Ascending aorta (tissue), 2 donors: ENCODE data around the gene DCUN1D2. TPM values are rescaled to one million over a fixed set of nuclear protein-coding genes. Genes with fewer than 3 reads are reported as not detected.

ENCODE experiments used
- DNase-seq, 2 donors: peaks; one replicate each; pipeline ENCODE4 v3.0.0-alpha.2; 2019; ENCODE audit warnings: low spot score in 2 of 2
- H3K27ac ChIP-seq, 2 donors: fragments of 200-600 bp; sonication (generic); one replicate each; pipeline ENCODE4 v1.5.1; 2016 to 2017; ENCODE audit warnings: mild to moderate bottlenecking in 1 of 2
- H3K27me3 ChIP-seq: fragments of 200-600 bp; sonication (generic); one replicate; pipeline ENCODE4 v1.5.1; 2017
- H3K36me3 ChIP-seq, 2 donors: fragments of 200-600 bp; sonication (generic); one replicate each; pipeline ENCODE4 v1.5.1; 2016
- H3K4me1 ChIP-seq, 2 donors: fragments of 200-600 bp; sonication (generic); one replicate each; pipeline ENCODE4 v1.5.1; 2016 to 2017; ENCODE audit warnings: mild to moderate bottlenecking in 1 of 2
- H3K4me3 ChIP-seq, 2 donors: fragments of 200-600 bp; sonication (generic); one replicate each; pipeline ENCODE4 v1.5.1; 2016 to 2017; ENCODE audit warnings: mild to moderate bottlenecking in 1 of 2
- H3K9me3 ChIP-seq, 2 donors: fragments of 200-600 bp; sonication (generic); one replicate each; pipeline ENCODE4 v1.5.1; 2016
- intact Hi-C: fragments of 100-400 bp; cut with DNase I; formaldehyde crosslinking; loops from one replicate; pipeline ENCODE4 v1.15.1; 2023
- total RNA-seq: library from RNA; depleted of rRNA; stranded (reverse); fragments of >200 nt; gene quantifications from one replicate; pipeline ENCODE4 v1.1.0, GENCODE V29; 2016
- TF ChIP-seq, protein P1 (sequence below), 3 experiments: fragments of 200-600 bp in 2 of 3; fragments of 450-650 bp in 1 of 3; sonication (generic) in 2 of 3; IDR thresholded peaks; one replicate each; pipeline ENCODE4 v1.5.1; 2016 to 2019; ENCODE audit warnings: antibody characterized with exemption in 3 of 3, mild to moderate bottlenecking in 1 of 3, moderate library complexity in 1 of 3

Gene DCUN1D2
- total RNA-seq, 1 donor from 2014 or later: 5.9 TPM

DNA sequence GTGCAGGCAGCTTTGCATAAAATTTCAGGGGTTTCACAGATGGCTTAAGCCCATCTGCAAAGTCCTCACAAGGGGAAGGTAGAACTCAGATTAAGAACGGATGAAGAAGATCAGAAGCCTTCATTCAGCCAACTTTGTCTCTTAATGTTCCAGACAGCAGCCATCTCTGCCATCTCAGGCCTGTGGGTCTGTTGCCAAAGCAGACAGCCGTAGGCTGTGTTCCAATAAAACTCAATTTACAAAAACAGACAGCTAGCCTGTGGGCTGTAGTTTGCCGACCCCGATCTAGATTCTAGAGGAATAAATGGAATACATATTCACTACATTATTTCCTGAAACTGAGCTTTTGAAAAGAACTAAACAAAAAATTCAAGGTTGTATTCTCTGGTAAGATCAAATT lies 3.8 kb downstream of the DCUN1D2 start:
- no peak for DNase-seq
- no peaks in the 10 kb centered on the region for H3K9me3 ChIP-seq
- intact Hi-C loops: no loop called here
- no peak overlapping the region for H3K4me3 ChIP-seq
- peaks cover 0 to 14% of the 10 kb centered on the region in 2 donors for H3K4me1 ChIP-seq
- H3K27ac ChIP-seq: no peak overlapping the region
- no peaks in the 10 kb centered on the region for H3K27me3 ChIP-seq
- TF ChIP-seq, protein P1, sequence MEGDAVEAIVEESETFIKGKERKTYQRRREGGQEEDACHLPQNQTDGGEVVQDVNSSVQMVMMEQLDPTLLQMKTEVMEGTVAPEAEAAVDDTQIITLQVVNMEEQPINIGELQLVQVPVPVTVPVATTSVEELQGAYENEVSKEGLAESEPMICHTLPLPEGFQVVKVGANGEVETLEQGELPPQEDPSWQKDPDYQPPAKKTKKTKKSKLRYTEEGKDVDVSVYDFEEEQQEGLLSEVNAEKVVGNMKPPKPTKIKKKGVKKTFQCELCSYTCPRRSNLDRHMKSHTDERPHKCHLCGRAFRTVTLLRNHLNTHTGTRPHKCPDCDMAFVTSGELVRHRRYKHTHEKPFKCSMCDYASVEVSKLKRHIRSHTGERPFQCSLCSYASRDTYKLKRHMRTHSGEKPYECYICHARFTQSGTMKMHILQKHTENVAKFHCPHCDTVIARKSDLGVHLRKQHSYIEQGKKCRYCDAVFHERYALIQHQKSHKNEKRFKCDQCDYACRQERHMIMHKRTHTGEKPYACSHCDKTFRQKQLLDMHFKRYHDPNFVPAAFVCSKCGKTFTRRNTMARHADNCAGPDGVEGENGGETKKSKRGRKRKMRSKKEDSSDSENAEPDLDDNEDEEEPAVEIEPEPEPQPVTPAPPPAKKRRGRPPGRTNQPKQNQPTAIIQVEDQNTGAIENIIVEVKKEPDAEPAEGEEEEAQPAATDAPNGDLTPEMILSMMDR (IDR thresholded peaks at IDR 0.05): no peak
- no peaks in the 10 kb centered on the region for H3K36me3 ChIP-seq

DNA sequence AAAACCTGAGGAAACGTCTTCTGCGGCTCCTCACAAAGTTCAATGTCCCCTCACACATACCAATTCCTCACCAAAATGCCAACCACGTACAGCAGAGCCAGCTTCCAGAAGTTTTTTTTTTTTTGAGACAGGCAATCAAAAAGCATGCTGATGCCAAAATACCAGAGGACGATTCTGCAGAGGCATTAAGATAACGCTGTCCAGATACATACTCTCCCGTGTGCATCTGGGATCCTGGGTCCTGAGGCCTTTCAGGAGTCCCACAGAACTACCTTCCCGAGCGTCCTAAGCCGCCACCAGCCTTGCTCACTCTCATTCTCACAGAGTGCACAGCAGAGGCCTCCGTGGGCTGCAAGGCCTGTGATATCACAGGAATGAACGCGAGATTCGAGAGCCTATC lies 5.0 kb downstream of the DCUN1D2 start:
- Histone ChIP-seq H3K4me1 (peaks cover 0 to 14% of the 10 kb centered on the region in 2 donors), H3K9me3 (no peaks in the 10 kb centered on the region), H3K27ac (no peak overlapping the region), H3K27me3 (no peaks in the 10 kb centered on the region), H3K4me3 (no peak overlapping the region), H3K36me3 (no peaks in the 10 kb centered on the region)
- intact Hi-C loops: no loop called here
- TF ChIP-seq, protein P1 (IDR thresholded peaks at IDR 0.05): no peak
- DNase-seq: no peak

DNA sequence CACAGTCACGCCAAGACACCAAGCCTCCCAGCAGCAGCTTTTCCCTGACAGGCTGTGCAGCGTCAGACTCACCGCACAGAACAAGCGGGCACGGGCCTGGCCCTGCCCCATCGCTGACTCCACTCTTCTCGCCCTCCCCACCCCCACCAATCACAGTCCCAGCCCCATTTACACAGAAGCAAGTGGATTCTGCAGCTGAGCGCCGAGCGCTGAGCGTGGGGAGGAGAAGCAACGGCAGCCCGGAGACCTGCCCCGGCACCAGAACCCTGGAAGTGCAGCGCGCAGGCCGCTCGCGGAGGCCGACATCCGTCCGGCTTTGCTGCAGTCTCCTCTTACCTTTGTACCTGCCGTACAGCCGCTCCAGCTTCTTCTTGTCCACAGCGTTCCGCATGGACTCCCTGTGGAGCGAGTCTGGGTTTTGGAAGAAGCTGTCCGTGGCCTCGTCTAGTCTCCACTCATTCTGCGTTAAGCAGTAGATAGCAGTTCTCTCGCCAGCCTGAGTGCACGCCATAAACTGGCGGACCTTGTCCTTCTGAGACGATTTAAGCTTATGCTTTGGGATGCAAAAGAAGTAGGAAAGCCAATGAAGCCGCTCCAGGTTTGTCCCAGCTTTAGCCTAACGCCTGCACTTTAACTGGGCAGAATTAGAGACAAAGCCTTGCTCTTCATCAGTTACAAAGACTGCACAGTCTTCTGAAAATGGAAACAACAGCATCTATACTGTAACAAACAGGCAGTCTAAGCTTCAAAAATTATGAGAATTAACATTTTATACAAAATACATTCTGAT lies 6.8 kb downstream of the DCUN1D2 start:
- Histone ChIP-seq H3K36me3 (peaks cover 0 to 13% of the 10 kb centered on the region in 2 donors), H3K4me1 (no peaks in the 10 kb centered on the region), H3K9me3 (no peaks in the 10 kb centered on the region), H3K27me3 (no peaks in the 10 kb centered on the region), H3K27ac (no peak overlapping the region), H3K4me3 (no peak overlapping the region)
- TF ChIP-seq, protein P1 (IDR thresholded peaks at IDR 0.05): no peak
- DNase-seq: no peak
- intact Hi-C loops: no loop called here

DNA sequence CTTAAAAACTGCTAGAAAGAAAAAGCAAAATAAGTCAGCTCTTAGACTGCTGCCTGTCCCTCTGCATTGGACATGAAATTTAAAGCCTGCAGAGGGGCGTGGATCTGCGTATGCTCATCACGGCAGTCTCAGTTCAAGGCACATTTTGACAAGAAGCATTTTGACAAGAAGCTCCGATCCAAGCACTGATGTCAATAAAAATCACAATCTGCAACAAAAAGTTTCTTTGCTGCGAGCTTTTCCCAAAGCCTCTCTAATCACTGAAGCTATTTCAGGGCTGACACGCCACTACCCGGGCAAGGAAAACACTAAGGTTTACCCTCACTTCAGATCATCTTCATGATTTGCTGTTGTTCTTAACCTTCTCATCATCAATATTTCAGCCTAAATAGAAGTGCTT lies 7.4 kb downstream of the DCUN1D2 start:
- no peak overlapping the region for H3K4me3 ChIP-seq
- TF ChIP-seq, protein P1 (IDR thresholded peaks at IDR 0.05): no peak
- no peaks in the 10 kb centered on the region for H3K27me3 ChIP-seq
- no peak overlapping the region for H3K27ac ChIP-seq
- no peak for DNase-seq
- intact Hi-C loops: no loop called here
- no peaks in the 10 kb centered on the region for H3K9me3 ChIP-seq
- H3K36me3 ChIP-seq: peaks cover 0 to 19% of the 10 kb centered on the region in 2 donors
- no peaks in the 10 kb centered on the region for H3K4me1 ChIP-seq

DNA sequence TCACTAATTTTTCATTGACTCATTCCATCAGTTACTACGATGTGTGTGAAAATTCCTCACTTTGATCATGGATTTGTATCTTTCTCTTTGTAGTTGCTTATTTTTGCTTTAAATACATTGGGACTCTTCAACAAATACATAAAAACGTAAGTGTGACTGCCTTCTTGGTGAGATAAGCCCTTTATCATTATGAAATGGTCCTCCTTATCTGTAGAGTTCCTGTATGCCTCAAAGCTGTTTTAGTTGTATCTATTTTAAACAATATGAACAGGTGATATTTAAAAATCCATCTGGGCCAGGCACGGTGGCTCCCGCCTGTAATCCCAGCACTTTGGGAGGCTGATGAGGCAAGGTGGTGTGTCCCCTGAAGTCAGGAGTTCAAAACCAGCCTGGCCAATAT lies 11.3 kb downstream of the DCUN1D2 start:
- no peak overlapping the region for H3K27ac ChIP-seq
- no peak overlapping the region for H3K4me3 ChIP-seq
- no peaks in the 10 kb centered on the region for H3K9me3 ChIP-seq
- intact Hi-C loops: no loop called here
- no peak for DNase-seq
- peaks cover 15 to 42% of the 10 kb centered on the region in 2 donors for H3K36me3 ChIP-seq
- H3K4me1 ChIP-seq: no peaks in the 10 kb centered on the region
- no peaks in the 10 kb centered on the region for H3K27me3 ChIP-seq
- TF ChIP-seq, protein P1 (IDR thresholded peaks at IDR 0.05): no peak
